SH-SY5Y (cell line): ENCODE data around the gene MRFAP1L1.

Experiments used
- GATA2 ChIP-seq: IDR thresholded peaks from 2 replicates; pipeline ENCODE4 v1.6.1; 2011; ENCODE audit warnings: mild to moderate bottlenecking, low read depth, low read length
- GATA3 ChIP-seq: IDR thresholded peaks from 2 replicates; pipeline ENCODE4 v1.6.1; 2011; ENCODE audit warnings: low read depth, mild to moderate bottlenecking, low read length, moderate library complexity

DNA sequence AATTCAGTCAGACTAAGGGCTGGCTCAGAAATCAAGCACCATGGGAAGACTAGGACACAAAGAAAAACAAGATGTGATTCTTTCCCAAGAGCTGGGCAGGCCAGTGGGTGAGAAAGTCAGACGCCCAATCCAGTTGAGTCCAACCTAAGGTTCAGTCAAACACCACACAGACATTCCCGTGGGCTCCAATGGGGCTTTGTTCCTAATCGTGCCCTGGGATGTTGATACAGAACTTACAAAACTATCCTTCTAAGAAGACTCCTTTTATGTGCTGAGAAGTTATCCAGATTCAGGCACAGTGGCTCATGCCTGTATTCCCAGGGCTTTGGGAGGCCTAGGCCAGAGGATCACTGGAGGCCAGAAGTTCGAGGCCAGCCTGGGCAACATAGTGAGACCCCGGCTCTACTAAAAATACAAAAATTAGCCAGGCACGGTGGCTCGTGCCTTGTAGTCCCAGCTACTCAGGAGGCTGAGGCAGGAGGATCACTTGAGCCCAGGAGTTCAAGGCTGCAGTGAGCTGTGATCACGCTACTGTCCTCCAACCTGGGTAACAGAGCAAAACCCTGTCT, 10.0 kb upstream of the MRFAP1L1 start:
- TF ChIP-seq GATA3 (no peak), GATA2 (no peak)
